ENCODE data around the gene HPGDS.
"Not testable (repeated sequence)": the region's sequence is repeated elsewhere in the genome, so short reads cannot be mapped to it uniquely, and the experiment has no call there.

DNA sequence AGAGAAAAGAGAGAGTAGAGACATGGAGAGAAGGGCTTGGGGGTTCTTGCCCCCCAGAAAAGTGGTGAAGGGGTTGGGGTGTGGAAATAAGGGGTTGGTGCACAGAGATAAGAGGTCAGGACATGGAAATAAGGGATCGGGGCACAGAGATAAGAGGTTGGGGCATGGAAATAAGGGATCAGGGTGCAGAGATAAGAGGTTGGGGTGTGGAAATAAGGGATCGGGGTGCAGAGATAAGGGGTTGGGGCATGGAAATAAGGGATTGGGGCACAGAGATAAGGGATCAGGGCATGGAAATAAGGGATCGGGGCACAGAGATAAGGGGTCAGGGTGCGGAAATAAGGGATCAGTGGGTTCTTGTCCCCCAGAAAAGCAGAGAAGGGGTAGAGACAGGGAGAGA lies 45.3 kb upstream of the HPGDS start:
- not testable (repeated sequence) for TF ChIP-seq ZNF121 (CRISPR knock-in tag; IDR thresholded peaks at IDR 0.05); GPN1 (CRISPR knock-in tag; IDR thresholded peaks at IDR 0.05; ENCODE audit: borderline replicate concordance); POLR2AphosphoS5 (IDR thresholded peaks at IDR 0.05; ENCODE audit: low read depth, low read length); SMC3 (IDR thresholded peaks at IDR 0.05; ENCODE audit: low read length); NR2C2 (CRISPR knock-in tag; IDR thresholded peaks at IDR 0.05; ENCODE audit: borderline replicate concordance); FOXM1 (CRISPR knock-in tag; IDR thresholded peaks at IDR 0.05)
- TF ChIP-seq, protein P1, sequence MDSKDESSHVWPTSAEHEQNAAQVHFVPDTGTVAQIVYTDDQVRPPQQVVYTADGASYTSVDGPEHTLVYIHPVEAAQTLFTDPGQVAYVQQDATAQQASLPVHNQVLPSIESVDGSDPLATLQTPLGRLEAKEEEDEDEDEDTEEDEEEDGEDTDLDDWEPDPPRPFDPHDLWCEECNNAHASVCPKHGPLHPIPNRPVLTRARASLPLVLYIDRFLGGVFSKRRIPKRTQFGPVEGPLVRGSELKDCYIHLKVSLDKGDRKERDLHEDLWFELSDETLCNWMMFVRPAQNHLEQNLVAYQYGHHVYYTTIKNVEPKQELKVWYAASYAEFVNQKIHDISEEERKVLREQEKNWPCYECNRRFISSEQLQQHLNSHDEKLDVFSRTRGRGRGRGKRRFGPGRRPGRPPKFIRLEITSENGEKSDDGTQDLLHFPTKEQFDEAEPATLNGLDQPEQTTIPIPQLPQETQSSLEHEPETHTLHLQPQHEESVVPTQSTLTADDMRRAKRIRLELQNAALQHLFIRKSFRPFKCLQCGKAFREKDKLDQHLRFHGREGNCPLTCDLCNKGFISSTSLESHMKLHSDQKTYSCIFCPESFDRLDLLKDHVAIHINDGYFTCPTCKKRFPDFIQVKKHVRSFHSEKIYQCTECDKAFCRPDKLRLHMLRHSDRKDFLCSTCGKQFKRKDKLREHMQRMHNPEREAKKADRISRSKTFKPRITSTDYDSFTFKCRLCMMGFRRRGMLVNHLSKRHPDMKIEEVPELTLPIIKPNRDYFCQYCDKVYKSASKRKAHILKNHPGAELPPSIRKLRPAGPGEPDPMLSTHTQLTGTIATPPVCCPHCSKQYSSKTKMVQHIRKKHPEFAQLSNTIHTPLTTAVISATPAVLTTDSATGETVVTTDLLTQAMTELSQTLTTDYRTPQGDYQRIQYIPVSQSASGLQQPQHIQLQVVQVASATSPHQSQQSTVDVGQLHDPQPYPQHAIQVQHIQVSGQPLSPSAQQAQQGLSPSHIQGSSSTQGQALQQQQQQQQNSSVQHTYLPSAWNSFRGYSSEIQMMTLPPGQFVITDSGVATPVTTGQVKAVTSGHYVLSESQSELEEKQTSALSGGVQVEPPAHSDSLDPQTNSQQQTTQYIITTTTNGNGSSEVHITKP (CRISPR knock-in tag; IDR thresholded peaks at IDR 0.05; ENCODE audit: low read depth), result not testable (repeated sequence)
- TF ChIP-seq, protein P2, sequence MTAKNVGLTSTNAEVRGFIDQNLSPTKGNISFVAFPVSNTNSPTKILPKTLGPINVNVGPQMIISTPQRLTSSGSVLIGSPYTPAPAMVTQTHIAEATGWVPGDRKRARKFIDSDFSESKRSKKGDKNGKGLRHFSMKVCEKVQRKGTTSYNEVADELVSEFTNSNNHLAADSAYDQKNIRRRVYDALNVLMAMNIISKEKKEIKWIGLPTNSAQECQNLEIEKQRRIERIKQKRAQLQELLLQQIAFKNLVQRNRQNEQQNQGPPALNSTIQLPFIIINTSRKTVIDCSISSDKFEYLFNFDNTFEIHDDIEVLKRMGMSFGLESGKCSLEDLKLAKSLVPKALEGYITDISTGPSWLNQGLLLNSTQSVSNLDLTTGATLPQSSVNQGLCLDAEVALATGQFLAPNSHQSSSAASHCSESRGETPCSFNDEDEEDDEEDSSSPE (CRISPR knock-in tag; IDR thresholded peaks at IDR 0.05), result not testable (repeated sequence)
- TF ChIP-seq, protein P3, sequence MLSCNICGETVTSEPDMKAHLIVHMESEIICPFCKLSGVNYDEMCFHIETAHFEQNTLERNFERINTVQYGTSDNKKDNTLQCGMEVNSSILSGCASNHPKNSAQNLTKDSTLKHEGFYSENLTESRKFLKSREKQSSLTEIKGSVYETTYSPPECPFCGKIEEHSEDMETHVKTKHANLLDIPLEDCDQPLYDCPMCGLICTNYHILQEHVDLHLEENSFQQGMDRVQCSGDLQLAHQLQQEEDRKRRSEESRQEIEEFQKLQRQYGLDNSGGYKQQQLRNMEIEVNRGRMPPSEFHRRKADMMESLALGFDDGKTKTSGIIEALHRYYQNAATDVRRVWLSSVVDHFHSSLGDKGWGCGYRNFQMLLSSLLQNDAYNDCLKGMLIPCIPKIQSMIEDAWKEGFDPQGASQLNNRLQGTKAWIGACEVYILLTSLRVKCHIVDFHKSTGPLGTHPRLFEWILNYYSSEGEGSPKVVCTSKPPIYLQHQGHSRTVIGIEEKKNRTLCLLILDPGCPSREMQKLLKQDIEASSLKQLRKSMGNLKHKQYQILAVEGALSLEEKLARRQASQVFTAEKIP (CRISPR knock-in tag; IDR thresholded peaks at IDR 0.05; ENCODE audit: borderline replicate concordance), result not testable (repeated sequence)

All from HepG2 (cell line).